Measurements from ENCODE around the gene USH1C. TPM values are rescaled to one million over a fixed set of nuclear protein-coding genes. Genes with fewer than 3 reads are reported as not detected.

USH1C gene
- total RNA-seq, 1 experiment from 2014 or later = 17.5 TPM

GRCh38 chr11:17516551-17517150 is 27.6 kb downstream of the USH1C start:
- no TSS peak for BruUV-seq (replicated peaks)
- no peaks in the 10 kb centered on the region for H3K9me3 Mint-ChIP-seq (ENCODE audit: low read depth, unreplicated experiment)
- CTCF ChIA-PET = no interaction called here
- H3K27me3 Mint-ChIP-seq (ENCODE audit: unreplicated experiment) = no peaks in the 10 kb centered on the region
- no peak for DNase-seq
- H3K27ac Mint-ChIP-seq (ENCODE audit: unreplicated experiment) = no peak overlapping the region
- no peaks in the 10 kb centered on the region for H3K4me1 Mint-ChIP-seq (ENCODE audit: low read depth, unreplicated experiment)
- no peak for TF ChIP-seq CTCF (IDR thresholded peaks at IDR 0.05; ENCODE audit: unreplicated experiment)
- intact Hi-C loops (cut with micrococcal nuclease; ENCODE audit: unreplicated experiment) = no loop called here
- no peaks in the 10 kb centered on the region for H3K36me3 Mint-ChIP-seq (ENCODE audit: insufficient read depth, unreplicated experiment)
- H3K4me3 Mint-ChIP-seq (ENCODE audit: low read depth, unreplicated experiment) = no peak overlapping the region

GRCh38 chr11:17515443-17516176 is 28.6 kb downstream of the USH1C start:
- Mint-ChIP-seq H3K4me1 (ENCODE audit: low read depth, unreplicated experiment) (no peaks in the 10 kb centered on the region), H3K9me3 (ENCODE audit: low read depth, unreplicated experiment) (no peaks in the 10 kb centered on the region), H3K4me3 (ENCODE audit: low read depth, unreplicated experiment) (no peak overlapping the region), H3K27me3 (ENCODE audit: unreplicated experiment) (no peaks in the 10 kb centered on the region), H3K27ac (ENCODE audit: unreplicated experiment) (no peak overlapping the region), H3K36me3 (ENCODE audit: insufficient read depth, unreplicated experiment) (no peaks in the 10 kb centered on the region)
- no peak for DNase-seq
- no TSS peak for BruUV-seq (replicated peaks)
- intact Hi-C loops (cut with micrococcal nuclease; ENCODE audit: unreplicated experiment) = no loop called here
- CTCF ChIA-PET = no interaction called here
- no peak for TF ChIP-seq CTCF (IDR thresholded peaks at IDR 0.05; ENCODE audit: unreplicated experiment)

- intact Hi-C loops (cut with micrococcal nuclease; ENCODE audit: unreplicated experiment) = no loop called here
- Mint-ChIP-seq H3K27me3 (ENCODE audit: unreplicated experiment) (no peaks in the 10 kb centered on the region), H3K36me3 (ENCODE audit: insufficient read depth, unreplicated experiment) (no peaks in the 10 kb centered on the region), H3K4me3 (ENCODE audit: low read depth, unreplicated experiment) (no peak overlapping the region), H3K9me3 (ENCODE audit: low read depth, unreplicated experiment) (no peaks in the 10 kb centered on the region), H3K27ac (ENCODE audit: unreplicated experiment) (no peak overlapping the region), H3K4me1 (ENCODE audit: low read depth, unreplicated experiment) (no peaks in the 10 kb centered on the region)
- CTCF ChIA-PET = interaction anchor here (0.7 kb wide), 1 partner anchor 49 kb away, joined by 3 read pairs; no protein-coding TSS in a partner anchor
- no TSS peak for BruUV-seq (replicated peaks)
- no peak for TF ChIP-seq CTCF (IDR thresholded peaks at IDR 0.05; ENCODE audit: unreplicated experiment)
- no peak for DNase-seq
Observed at GRCh38 chr11:17514476-17514875, 29.7 kb downstream of the USH1C start.

- Mint-ChIP-seq H3K4me3 (ENCODE audit: low read depth, unreplicated experiment) (no peak overlapping the region), H3K27me3 (ENCODE audit: unreplicated experiment) (no peaks in the 10 kb centered on the region), H3K4me1 (ENCODE audit: low read depth, unreplicated experiment) (peaks cover 3% of the 10 kb centered on the region), H3K27ac (ENCODE audit: unreplicated experiment) (no peak overlapping the region), H3K36me3 (ENCODE audit: insufficient read depth, unreplicated experiment) (no peaks in the 10 kb centered on the region), H3K9me3 (ENCODE audit: low read depth, unreplicated experiment) (no peaks in the 10 kb centered on the region)
- no peak for TF ChIP-seq CTCF (IDR thresholded peaks at IDR 0.05; ENCODE audit: unreplicated experiment)
- no peak for DNase-seq
- CTCF ChIA-PET = interaction anchor here (0.7 kb wide), 1 partner anchor 50 kb away, joined by 3 read pairs; no protein-coding TSS in a partner anchor
- intact Hi-C loops (cut with micrococcal nuclease; ENCODE audit: unreplicated experiment) = no loop called here
- BruUV-seq (replicated peaks) = no TSS peak
Observed at GRCh38 chr11:17513853-17514252, 30.4 kb downstream of the USH1C start.
